ENCODE data around the gene ANKRD35.
"Not testable (repeated sequence)": the region's sequence is repeated elsewhere in the genome, so short reads cannot be mapped to it uniquely, and the experiment has no call there.

Gene ANKRD35

DNA sequence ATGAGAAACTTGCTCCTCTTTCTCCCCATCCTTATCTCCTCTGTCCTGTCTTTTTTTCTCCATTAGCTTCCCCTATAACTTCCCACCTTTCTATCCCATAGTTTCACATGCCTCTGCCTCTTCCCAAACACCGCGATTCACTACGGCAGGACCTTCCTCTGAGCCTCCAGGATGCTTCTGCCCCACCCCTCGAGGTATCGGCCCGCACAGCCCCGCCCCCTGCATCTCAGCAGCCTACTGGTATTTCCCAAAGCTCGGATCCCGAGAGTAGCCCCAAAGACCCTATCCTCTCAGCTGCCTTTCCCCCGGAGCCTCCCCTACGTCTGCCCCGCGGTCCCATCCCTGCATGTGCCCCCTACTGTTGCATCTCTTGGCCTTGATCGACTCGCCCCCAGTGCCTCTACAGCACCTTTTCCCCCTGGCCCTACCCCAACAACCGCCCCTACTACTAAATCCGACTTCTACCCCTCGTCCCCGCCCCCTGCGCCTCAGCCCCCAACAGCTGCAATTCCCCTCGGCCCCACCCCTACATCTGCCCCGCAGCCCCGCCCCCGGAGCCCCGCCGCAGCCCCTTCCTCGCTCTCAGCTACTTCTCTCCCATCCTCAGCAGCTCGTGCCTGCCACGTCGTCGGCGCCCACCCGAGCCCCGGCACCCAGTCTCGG lies 27.3 kb downstream of the ANKRD35 start:
- no peak for DNase-seq (ENCODE audit: low read depth)

DNA sequence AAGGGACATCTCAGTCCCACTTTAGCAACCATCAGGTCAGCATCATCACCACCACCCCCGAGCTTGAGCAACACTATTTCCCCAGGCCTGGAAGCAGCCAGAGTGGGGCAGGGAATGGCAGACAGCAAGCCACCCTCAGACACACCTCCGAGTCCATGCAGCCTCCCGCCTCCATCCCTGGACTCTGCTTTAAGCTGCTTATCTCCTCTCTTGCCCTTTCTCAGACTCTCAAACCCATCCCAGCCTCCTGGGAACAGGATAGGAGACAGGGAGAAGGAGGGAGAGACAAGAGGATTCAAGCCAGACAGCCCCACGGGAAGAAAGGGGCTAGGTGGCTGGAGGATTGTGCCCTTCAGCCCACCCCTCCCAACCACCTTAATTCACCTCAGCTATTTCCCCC lies 28.5 kb downstream of the ANKRD35 start:
- DNase-seq (ENCODE audit: low read depth) = no peak

GRCh38 chr1:145855426-145855948 lies 30.2 kb downstream of the ANKRD35 start:
- DNase-seq (ENCODE audit: low read depth) = no peak

DNA sequence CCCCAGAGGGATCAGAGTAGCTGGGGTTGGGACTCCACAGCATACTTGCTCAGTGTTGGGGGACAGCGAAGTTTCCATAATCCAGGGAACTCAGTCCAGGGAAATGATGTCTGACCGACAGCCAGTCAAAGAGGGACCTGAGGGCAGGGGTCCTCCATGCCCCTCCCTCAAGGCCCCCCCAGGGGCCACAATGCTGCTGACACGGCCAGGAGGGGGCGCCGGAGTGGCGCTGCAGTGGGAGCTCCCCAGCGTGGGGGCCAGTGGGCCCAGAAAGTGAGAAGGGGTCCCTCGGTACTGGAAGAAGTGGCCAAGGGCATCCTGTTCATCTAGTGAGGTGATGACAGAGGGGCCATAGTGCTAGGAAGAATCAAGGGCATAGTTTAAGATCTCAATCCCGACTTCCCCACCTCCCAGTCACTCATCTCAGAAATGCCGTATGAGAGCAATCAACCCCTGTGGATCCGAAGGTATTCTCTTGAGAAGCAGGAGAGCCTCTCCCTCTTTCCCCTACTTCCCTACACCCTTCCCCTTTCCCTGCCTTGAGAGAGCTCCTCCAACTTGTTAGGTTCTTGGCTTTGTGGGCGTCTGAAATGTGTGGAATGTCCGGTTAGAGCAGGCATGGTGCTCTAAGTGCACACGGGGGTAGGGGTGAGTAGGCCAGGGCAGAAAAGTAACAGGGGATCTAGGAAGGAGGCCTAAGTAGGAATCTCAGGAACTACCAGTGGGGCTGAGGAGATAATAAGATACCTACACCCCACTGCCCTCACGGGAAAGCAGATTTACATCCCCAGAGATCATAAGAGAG lies 36.1 kb downstream of the ANKRD35 start:
- DNase-seq (ENCODE audit: low read depth) = peak; percentile 74

DNA sequence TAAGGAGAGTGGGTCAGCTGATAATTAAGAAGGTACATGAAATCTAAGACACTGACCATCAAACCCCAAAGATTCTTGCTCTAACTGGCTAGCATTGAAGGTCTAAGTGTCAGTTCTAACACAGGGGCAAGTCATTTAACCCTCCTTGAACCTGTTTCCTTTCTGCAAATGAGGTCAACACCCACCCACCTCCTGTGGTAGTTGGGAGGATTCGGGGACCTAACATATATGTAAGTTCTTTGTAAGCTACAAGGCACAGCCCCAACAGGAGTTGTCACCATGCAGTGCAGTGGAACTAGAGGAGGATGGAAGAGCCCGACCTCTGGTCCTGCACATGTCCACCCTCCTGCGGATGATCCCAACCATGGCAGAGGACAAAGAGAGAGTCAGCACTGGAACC lies 37.8 kb downstream of the ANKRD35 start:
- no peak for DNase-seq (ENCODE audit: low read depth)

- no peak for DNase-seq (ENCODE audit: low read depth)
Measured at GRCh38 chr1:145846201-145846612, 39.5 kb downstream of the ANKRD35 start.

DNA sequence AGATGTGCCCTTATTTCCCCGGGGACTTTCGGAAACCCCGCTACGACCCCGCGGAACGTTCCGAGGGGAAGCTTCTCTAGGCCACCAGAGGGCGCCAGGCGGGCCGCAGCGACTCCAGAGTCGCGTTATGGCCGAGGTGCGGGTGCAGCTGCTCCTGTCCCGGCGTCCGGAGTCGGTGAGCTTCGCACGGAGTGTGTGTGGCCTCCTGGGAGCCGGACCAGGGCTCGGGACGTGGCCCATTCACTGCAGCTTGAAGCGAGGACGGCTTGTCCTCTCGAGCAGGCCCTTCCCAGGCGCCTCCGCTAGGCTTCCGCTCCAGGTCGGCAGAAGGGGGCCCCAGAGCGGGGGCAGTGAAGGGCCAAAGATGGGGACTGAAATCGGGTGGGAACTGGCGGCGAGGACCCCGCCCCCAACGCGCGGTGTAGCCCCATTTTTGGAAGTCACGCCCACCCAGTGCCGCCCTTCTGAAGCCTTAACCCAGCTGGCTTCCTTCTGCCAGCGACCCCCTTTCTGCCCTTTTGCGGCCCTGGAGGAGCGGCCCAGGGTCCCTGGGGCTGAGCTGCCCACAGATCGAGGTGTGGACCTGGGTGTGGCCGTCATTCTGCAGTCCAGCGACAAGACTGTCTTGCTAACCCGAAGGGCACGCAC lies 40.0 kb downstream of the ANKRD35 start, which contains the start of gene NUDT17:
TSS of gene NUDT17 (plus strand) at position 117 of the 648 bp plus-strand sequence. CDS start at position 128, 11 bp downstream.
- DNase-seq (ENCODE audit: low read depth) = no peak

- DNase-seq (ENCODE audit: low read depth) = no peak
Measured at GRCh38 chr1:145845144-145845513, 40.5 kb downstream of the ANKRD35 start.

DNA sequence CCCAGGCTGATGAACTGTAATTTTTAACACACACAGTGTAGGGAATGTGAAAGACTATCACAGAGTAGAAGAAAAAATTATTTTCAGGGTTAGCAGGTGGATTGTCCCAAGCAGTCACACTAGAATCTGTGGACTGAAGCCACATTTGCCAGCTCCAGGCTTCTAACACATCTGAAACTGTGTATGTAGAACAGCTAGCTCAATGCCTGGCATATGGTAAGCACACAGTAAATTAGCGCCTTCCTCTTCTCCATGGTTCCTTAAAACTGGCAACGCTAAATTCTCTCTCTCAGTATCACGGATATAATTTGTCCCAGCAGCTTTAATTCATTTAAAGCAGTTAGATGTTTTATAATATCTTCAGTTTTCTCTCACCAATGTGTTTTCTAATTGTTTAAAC lies 42.6 kb downstream of the ANKRD35 start:
- DNase-seq (ENCODE audit: low read depth) = no peak

GRCh38 chr1:145837656-145838055 lies 48.0 kb downstream of the ANKRD35 start:
- DNase-seq (ENCODE audit: low read depth) = no peak

DNA sequence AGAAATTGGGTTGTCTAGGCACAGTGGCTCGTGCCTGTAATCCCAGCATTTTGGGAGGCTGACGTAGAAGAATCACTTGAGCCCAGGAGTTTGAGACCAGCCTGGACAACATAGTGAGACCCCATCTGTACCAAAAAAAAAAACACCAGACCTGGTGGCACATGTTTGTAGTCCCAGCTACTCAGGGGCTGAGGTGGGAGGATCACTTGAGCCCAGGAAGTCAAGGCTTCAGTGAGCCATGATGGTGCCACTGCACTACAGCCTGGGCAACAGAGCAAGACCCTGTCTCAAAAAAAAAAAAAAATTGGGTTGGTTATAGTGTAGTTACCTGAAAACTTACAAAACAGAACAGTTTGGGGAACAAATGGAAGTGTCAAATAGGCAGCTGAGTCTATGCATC lies 54.9 kb downstream of the ANKRD35 start:
- not testable (repeated sequence) for DNase-seq (ENCODE audit: low read depth)

- DNase-seq (ENCODE audit: low read depth) = no peak
Measured at GRCh38 chr1:145828367-145829026, 57.2 kb downstream of the ANKRD35 start.

DNA sequence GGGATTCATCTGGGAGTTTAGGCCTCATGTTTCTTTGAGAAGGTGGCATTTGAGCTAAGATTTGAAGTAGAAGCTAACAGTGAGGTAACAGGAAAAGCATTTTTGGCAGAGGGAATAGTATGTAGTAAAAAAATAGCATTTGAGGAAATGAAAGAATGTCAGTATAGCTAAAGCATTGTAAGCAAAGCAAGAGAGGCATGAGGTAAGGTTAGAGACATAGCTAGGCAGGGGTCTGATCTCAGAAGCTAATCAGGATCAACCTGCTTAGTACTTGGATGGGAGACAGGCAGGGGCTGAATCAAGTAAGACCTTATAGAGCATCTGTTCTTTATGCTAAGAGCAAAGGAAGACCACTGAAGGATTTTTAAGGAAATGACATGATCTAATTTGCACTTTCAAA lies 57.7 kb downstream of the ANKRD35 start:
- no peak for DNase-seq (ENCODE audit: low read depth)

- DNase-seq (ENCODE audit: low read depth) = no peak
Measured at GRCh38 chr1:145826030-145826429, 59.6 kb downstream of the ANKRD35 start.

- DNase-seq (ENCODE audit: low read depth) = no peak
Measured at GRCh38 chr1:145824499-145824842, 61.2 kb downstream of the ANKRD35 start.

DNA sequence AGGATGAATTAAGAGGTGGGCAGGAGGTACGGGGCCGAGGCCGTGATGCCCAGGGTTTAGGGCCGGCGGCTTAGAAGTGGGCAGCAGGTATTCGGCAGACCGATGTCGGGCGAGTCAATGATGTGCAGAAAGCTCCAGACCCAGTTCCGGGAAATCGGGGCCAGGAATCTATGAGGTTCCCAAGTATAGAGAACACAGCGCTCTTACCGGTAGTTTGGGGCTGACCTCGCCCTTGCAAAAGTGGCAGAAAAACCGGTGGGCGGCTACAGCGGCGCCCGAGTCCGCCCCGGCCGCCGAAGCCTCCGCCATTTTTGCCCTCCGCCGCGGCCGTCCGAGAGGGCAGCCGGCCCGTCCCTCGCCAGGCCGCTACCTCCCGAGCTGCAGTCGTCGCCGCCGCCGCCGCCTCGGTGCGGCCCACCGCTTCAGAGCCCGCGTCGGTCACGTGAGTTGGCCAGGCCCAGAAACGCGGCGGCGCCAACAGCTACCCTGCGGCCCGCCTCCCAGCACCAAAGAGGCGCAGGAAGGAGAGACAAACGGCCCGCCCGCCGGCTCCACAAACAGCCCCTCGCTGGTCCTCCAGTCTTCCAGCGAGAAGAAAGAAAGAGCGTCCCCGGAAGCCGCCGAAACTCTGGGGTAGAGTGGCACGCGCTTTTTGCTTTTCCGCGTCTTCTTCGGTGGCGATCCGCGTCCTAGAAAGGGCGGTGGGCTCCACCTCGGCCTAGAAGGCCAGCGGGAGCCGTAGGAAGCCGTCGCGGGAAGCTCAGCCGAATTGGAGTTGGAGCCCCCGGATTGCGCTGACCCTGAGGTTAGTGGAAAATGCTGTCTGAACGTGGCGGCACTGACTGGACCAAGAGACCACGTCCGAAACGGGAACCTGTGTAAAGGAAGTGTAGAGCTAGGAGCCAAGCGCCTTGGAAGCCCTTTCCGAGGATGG lies 61.8 kb downstream of the ANKRD35 start, which contains the start of the genes POLR3C and RNF115:
TSS of gene POLR3C (plus strand) at position 636 of the 934 bp plus-strand sequence. CDS start 1,577 bp downstream, outside the sequence.
TSS of gene RNF115 (minus strand) at position 531 of the 934 bp plus-strand sequence. CDS start at position 309, 222 bp downstream.
- no peak for DNase-seq (ENCODE audit: low read depth)

- DNase-seq (ENCODE audit: low read depth) = not testable (repeated sequence)
Measured at GRCh38 chr1:145822779-145823331, 62.8 kb downstream of the ANKRD35 start.

GRCh38 chr1:145818095-145818494 lies 67.6 kb downstream of the ANKRD35 start:
- not testable (repeated sequence) for DNase-seq (ENCODE audit: low read depth)
